ENCODE data around the gene DNAJC16.
"Not testable (repeated sequence)": the region's sequence is repeated elsewhere in the genome, so short reads cannot be mapped to it uniquely, and the experiment has no call there.

DNA sequence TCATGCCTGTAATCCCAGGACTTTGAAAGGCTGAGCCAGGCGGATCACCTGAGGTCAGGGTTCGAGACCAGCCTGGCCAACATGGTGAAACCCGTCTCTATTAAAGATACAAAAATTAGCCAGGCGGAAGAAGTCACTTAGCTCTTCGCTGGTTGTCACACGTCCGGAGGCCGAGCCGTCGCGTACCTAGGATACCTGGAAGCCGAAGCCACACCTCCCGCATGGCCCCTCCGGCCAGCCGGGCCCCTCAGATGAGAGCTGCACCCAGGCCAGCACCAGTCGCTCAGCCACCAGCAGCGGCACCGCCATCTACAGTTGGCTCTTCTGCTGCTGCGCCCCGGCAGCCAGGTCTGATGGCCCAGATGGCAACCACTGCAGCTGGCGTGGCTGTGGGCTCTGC lies 77.8 kb downstream of the DNAJC16 start:
- TF ChIP-seq, protein P1, sequence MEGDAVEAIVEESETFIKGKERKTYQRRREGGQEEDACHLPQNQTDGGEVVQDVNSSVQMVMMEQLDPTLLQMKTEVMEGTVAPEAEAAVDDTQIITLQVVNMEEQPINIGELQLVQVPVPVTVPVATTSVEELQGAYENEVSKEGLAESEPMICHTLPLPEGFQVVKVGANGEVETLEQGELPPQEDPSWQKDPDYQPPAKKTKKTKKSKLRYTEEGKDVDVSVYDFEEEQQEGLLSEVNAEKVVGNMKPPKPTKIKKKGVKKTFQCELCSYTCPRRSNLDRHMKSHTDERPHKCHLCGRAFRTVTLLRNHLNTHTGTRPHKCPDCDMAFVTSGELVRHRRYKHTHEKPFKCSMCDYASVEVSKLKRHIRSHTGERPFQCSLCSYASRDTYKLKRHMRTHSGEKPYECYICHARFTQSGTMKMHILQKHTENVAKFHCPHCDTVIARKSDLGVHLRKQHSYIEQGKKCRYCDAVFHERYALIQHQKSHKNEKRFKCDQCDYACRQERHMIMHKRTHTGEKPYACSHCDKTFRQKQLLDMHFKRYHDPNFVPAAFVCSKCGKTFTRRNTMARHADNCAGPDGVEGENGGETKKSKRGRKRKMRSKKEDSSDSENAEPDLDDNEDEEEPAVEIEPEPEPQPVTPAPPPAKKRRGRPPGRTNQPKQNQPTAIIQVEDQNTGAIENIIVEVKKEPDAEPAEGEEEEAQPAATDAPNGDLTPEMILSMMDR (CRISPR knock-in tag; IDR thresholded peaks at IDR 0.05), result peak; percentile 38
- TF ChIP-seq, protein P2, sequence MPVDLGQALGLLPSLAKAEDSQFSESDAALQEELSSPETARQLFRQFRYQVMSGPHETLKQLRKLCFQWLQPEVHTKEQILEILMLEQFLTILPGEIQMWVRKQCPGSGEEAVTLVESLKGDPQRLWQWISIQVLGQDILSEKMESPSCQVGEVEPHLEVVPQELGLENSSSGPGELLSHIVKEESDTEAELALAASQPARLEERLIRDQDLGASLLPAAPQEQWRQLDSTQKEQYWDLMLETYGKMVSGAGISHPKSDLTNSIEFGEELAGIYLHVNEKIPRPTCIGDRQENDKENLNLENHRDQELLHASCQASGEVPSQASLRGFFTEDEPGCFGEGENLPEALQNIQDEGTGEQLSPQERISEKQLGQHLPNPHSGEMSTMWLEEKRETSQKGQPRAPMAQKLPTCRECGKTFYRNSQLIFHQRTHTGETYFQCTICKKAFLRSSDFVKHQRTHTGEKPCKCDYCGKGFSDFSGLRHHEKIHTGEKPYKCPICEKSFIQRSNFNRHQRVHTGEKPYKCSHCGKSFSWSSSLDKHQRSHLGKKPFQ (CRISPR knock-in tag; IDR thresholded peaks at IDR 0.05; ENCODE audit: insufficient replicate concordance), result not testable (repeated sequence)
- not testable (repeated sequence) for TF ChIP-seq CBX5 (CRISPR knock-in tag; IDR thresholded peaks at IDR 0.05; ENCODE audit: borderline replicate concordance); STAG1 (CRISPR knock-in tag; IDR thresholded peaks at IDR 0.05); ZNF605 (CRISPR knock-in tag; IDR thresholded peaks at IDR 0.05)

Data from HepG2 (cell line).